ENCODE data around the gene TBC1D20.

GRCh38 chr20:458776-459175 is 3.6 kb downstream of the TBC1D20 start:
- no peak for TF ChIP-seq CTCF (IDR thresholded peaks at IDR 0.05)
- no peak for TF ChIP-seq POLR2A (IDR thresholded peaks at IDR 0.05)
